ENCODE measurements around the gene TAF4B. TPM values are rescaled to one million over a fixed set of nuclear protein-coding genes. Genes with fewer than 3 reads are reported as not detected.

The TAF4B gene
- total and polyA plus RNA-seq, 2 donors (not counting 1 experiment from before 2014, with no cell fraction given): 10.5 to 16.1 TPM

DNA sequence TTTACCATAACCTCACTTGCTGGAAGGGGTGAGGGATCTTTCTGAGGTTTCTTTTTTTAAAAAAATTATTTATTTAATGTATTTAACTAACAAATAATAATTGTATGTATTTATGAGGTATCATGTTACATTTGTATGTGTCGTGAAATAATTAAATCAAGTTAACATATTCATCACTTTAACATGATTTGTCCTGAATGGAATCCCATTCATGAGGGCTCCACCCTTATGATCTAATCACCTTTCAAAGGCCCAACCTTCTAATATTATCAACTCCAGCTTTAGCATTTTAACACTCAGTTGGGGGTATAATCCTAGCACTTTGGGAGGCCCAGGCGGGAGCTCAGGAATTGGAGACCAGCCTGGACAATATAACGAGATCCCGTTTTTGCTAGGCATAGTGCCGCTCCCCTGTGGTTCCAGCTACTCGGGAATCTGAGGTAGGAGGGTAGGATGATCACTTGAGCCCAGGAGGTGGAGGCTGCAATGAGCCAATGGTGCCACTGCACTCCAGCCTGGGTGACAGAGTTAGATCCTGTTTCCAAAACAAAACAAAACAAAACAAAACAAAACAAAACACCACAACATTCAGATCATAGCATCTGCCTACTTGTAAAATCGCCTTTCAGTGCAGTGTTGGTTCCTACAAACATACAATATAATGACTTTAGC, 1.1 kb upstream of the TAF4B start:
- no peaks in the 10 kb centered on the region for H3K36me3 ChIP-seq (replicated peaks in 1 of 2; ENCODE audit: control extremely low read depth in 1 of 2, control insufficient read depth in 1 of 2, extremely low read depth in 1 of 2, insufficient read depth in 2 of 2, low read length in 1 of 2)
- peaks cover 6% of the 10 kb centered on the region for H4K20me1 ChIP-seq (ENCODE audit: control insufficient read depth, insufficient read depth, low read length, poor library complexity, severe bottlenecking)
- peak; percentile 21 for DNase-seq
- H3K4me1 ChIP-seq (ENCODE audit: control insufficient read depth in 2 of 2, insufficient read depth in 2 of 2, low read length in 2 of 2): peaks cover 21 to 24% of the 10 kb centered on the region in 2 donors
- H3K27ac ChIP-seq (ENCODE audit: low read length in 2 of 2): peak overlapping the region in 1 of 2 donors; percentile 95
- H3K4me3 Mint-ChIP-seq: peak overlapping the region; percentile 94
- TF ChIP-seq EZH2 (IDR thresholded peaks at IDR 0.05; ENCODE audit: borderline replicate concordance, insufficient read depth, low read depth, low read length, poor library complexity, severe bottlenecking): no peak
- TF ChIP-seq, protein P1, sequence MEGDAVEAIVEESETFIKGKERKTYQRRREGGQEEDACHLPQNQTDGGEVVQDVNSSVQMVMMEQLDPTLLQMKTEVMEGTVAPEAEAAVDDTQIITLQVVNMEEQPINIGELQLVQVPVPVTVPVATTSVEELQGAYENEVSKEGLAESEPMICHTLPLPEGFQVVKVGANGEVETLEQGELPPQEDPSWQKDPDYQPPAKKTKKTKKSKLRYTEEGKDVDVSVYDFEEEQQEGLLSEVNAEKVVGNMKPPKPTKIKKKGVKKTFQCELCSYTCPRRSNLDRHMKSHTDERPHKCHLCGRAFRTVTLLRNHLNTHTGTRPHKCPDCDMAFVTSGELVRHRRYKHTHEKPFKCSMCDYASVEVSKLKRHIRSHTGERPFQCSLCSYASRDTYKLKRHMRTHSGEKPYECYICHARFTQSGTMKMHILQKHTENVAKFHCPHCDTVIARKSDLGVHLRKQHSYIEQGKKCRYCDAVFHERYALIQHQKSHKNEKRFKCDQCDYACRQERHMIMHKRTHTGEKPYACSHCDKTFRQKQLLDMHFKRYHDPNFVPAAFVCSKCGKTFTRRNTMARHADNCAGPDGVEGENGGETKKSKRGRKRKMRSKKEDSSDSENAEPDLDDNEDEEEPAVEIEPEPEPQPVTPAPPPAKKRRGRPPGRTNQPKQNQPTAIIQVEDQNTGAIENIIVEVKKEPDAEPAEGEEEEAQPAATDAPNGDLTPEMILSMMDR (IDR thresholded peaks at IDR 0.05): no peak
- H3K4me1 Mint-ChIP-seq: peaks cover 34% of the 10 kb centered on the region
- ChIA-PET POLR2A (no interaction called here), CTCF (interaction anchor here (0.8 kb wide), 1 partner anchor 34 kb away, joined by 3 read pairs; no protein-coding TSS in a partner anchor)
- intact Hi-C loops (cut with micrococcal nuclease): loop anchor here (5.0 kb wide), 1 partner anchor 158 kb away; no protein-coding TSS in a partner anchor
- peak overlapping the region; percentile 79 for H2AFZ ChIP-seq (ENCODE audit: insufficient read depth, low read depth, low read length, poor library complexity, severe bottlenecking)
- peaks cover 35% of the 10 kb centered on the region for H3K79me2 ChIP-seq (ENCODE audit: control insufficient read depth, insufficient read depth, low read length)
- no peak for ATAC-seq (ENCODE audit: low read depth)
- H3K27me3 Mint-ChIP-seq: no peaks in the 10 kb centered on the region
- peak overlapping the region; percentile 96 for H3K27ac Mint-ChIP-seq
- H3K4me2 ChIP-seq (replicated peaks; ENCODE audit: low read depth, low read length, poor library complexity, severe bottlenecking): peak overlapping the region; percentile 84
- no peaks in the 10 kb centered on the region for H3K27me3 ChIP-seq (replicated peaks in 1 of 4; ENCODE audit: control extremely low read depth in 1 of 4, control insufficient read depth in 3 of 4, insufficient read depth in 4 of 4, low read length in 3 of 4)
- H3K9ac ChIP-seq (ENCODE audit: low read length): no peak overlapping the region
- H3K9me3 ChIP-seq (ENCODE audit: control extremely low read depth in 1 of 3, control insufficient read depth in 2 of 3, insufficient read depth in 1 of 3, low read length in 2 of 3): no peaks in the 10 kb centered on the region
- WGBS (ENCODE audit: insufficient coverage): 96% methylated on average over 4 of the region's 7 CpGs
- H3K9me3 Mint-ChIP-seq (ENCODE audit: insufficient read depth): no peaks in the 10 kb centered on the region
- H3K4me3 ChIP-seq (ENCODE audit: control extremely low read depth in 1 of 5, extremely low read depth in 1 of 5, insufficient read depth in 1 of 5, low read depth in 2 of 5, low read length in 4 of 5): no peak overlapping the region

DNA sequence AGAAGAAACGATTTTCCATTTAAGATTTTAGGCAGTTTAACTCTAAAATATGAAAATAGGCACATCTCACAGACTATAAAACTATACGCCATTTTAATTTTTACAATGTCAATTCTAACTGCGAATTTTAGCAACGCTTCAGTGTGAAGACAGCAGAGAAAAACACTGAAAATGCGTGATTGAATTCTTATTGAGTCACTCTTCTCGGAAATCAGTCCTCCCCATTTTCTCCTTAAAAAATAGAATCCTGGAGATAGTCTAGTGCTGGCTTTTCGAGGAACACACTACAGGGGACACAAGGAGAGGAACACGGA, 373 bp upstream of the TAF4B start:
- DNase-seq: no peak
- ChIA-PET POLR2A (interaction anchor here (1.2 kb wide), 1 partner anchor 136 kb away, joined by 6 read pairs; the partner anchor contains the start of gene SS18), CTCF (interaction anchor here (0.8 kb wide), 1 partner anchor 35 kb away, joined by 3 read pairs; no protein-coding TSS in a partner anchor)
- Mint-ChIP-seq H3K4me1 (peaks cover 38% of the 10 kb centered on the region), H3K9me3 (ENCODE audit: insufficient read depth) (no peaks in the 10 kb centered on the region), H3K27me3 (no peaks in the 10 kb centered on the region), H3K27ac (peak overlapping the region; percentile 96), H3K4me3 (peak overlapping the region; percentile 94)
- 0% methylated on average over 4 of the region's 8 CpGs for WGBS (ENCODE audit: insufficient coverage)
- peaks cover 42% of the 10 kb centered on the region for H3K79me2 ChIP-seq (ENCODE audit: control insufficient read depth, insufficient read depth, low read length)
- peak overlapping the region; percentile 41 to 91 (median 82) for H3K4me3 ChIP-seq (ENCODE audit: control extremely low read depth in 1 of 5, extremely low read depth in 1 of 5, insufficient read depth in 1 of 5, low read depth in 2 of 5, low read length in 4 of 5)
- H3K27ac ChIP-seq (ENCODE audit: low read length in 2 of 2): peak overlapping the region; percentile 88 to 95
- no peak for ATAC-seq (ENCODE audit: low read depth)
- intact Hi-C loops (cut with micrococcal nuclease): loop anchor here (1.0 to 5.0 kb wide), 5 partner anchors 11 to 873 kb away; partner anchors contain the start of genes SS18 and ZNF521
- peaks cover 21 to 24% of the 10 kb centered on the region in 2 donors for H3K4me1 ChIP-seq (ENCODE audit: control insufficient read depth in 2 of 2, insufficient read depth in 2 of 2, low read length in 2 of 2)
- H2AFZ ChIP-seq (ENCODE audit: insufficient read depth, low read depth, low read length, poor library complexity, severe bottlenecking): peak overlapping the region; percentile 79
- no peaks in the 10 kb centered on the region for H3K27me3 ChIP-seq (replicated peaks in 1 of 4; ENCODE audit: control extremely low read depth in 1 of 4, control insufficient read depth in 3 of 4, insufficient read depth in 4 of 4, low read length in 3 of 4)
- TF ChIP-seq EZH2 (IDR thresholded peaks at IDR 0.05; ENCODE audit: borderline replicate concordance, insufficient read depth, low read depth, low read length, poor library complexity, severe bottlenecking): no peak
- H3K4me2 ChIP-seq (replicated peaks; ENCODE audit: low read depth, low read length, poor library complexity, severe bottlenecking): peak overlapping the region; percentile 84
- no peaks in the 10 kb centered on the region for H3K9me3 ChIP-seq (ENCODE audit: control extremely low read depth in 1 of 3, control insufficient read depth in 2 of 3, insufficient read depth in 1 of 3, low read length in 2 of 3)
- peaks cover 6% of the 10 kb centered on the region for H4K20me1 ChIP-seq (ENCODE audit: control insufficient read depth, insufficient read depth, low read length, poor library complexity, severe bottlenecking)
- peak overlapping the region; percentile 92 for H3K9ac ChIP-seq (ENCODE audit: low read length)
- H3K36me3 ChIP-seq (replicated peaks in 1 of 2; ENCODE audit: control extremely low read depth in 1 of 2, control insufficient read depth in 1 of 2, extremely low read depth in 1 of 2, insufficient read depth in 2 of 2, low read length in 1 of 2): no peaks in the 10 kb centered on the region
